H9 (cell line): ENCODE data around the gene TTC33. TPM values are rescaled to one million over a fixed set of nuclear protein-coding genes. Genes with fewer than 3 reads are reported as not detected.

Experiments
- DNase-seq: peaks from one replicate; pipeline ENCODE4 v3.0.0-alpha.2; 2017
- H2AFZ ChIP-seq: one replicate; pipeline ENCODE4 v1.6.1; 2013; ENCODE audit warnings: mild to moderate bottlenecking, low read length, control low read depth, moderate library complexity
- H2AK5ac ChIP-seq: 2 replicates; pipeline ENCODE4 v1.6.1; 2013; ENCODE audit warnings: low read length, control low read depth, mixed read lengths; ENCODE audit not compliant: insufficient read length
- H2BK120ac ChIP-seq: one replicate; pipeline ENCODE4 v1.6.1; 2013; ENCODE audit warnings: low read depth, mild to moderate bottlenecking, low read length, control low read depth, inconsistent platforms; ENCODE audit not compliant: poor library complexity, severe bottlenecking
- H2BK12ac ChIP-seq: 2 replicates; pipeline ENCODE4 v1.6.1; 2013; ENCODE audit warnings: low read length, control low read depth, mixed read lengths, low read depth; ENCODE audit not compliant: insufficient read length
- H2BK15ac ChIP-seq: 2 replicates; pipeline ENCODE4 v1.6.1; 2013; ENCODE audit warnings: low read depth, low read length, control low read depth
- H2BK20ac ChIP-seq: one replicate; pipeline ENCODE4 v1.6.1; 2013; ENCODE audit warnings: low read depth, mild to moderate bottlenecking, low read length, control low read depth, inconsistent platforms; ENCODE audit not compliant: poor library complexity, severe bottlenecking
- H2BK5ac ChIP-seq: 2 replicates; pipeline ENCODE4 v1.6.1; 2013; ENCODE audit warnings: low read length, control low read depth, mixed read lengths; ENCODE audit not compliant: insufficient read length
- H3K14ac ChIP-seq: 2 replicates; pipeline ENCODE4 v1.6.1; 2013; ENCODE audit warnings: low read length, control low read depth; ENCODE audit not compliant: insufficient read depth
- H3K18ac ChIP-seq: 2 replicates; pipeline ENCODE4 v1.6.1; 2013; ENCODE audit warnings: low read depth, mild to moderate bottlenecking, mixed read lengths, low read length, control low read depth; ENCODE audit not compliant: insufficient read length
- H3K23ac ChIP-seq: 2 replicates; pipeline ENCODE4 v1.6.1; 2013; ENCODE audit warnings: low read length, control low read depth, mixed read lengths, low read depth; ENCODE audit not compliant: insufficient read length
- H3K23me2 ChIP-seq: 2 replicates; pipeline ENCODE4 v1.6.1; 2013; ENCODE audit warnings: low read depth, mild to moderate bottlenecking, mixed read lengths, low read length, control low read depth; ENCODE audit not compliant: insufficient read length, poor library complexity, severe bottlenecking
- H3K27ac ChIP-seq: 2 replicates; pipeline ENCODE4 v1.5.1; 2013; ENCODE audit warnings: low read length, control low read depth, mixed read lengths, low read depth; ENCODE audit not compliant: insufficient read length
- H3K27me3 ChIP-seq: 2 replicates; pipeline ENCODE4 v1.6.1; 2013; ENCODE audit warnings: low read length, control low read depth, inconsistent platforms; ENCODE audit not compliant: insufficient read depth
- H3K4ac ChIP-seq: 2 replicates; pipeline ENCODE4 v1.6.1; 2013; ENCODE audit warnings: low read depth, mild to moderate bottlenecking, control low read depth, inconsistent platforms, low read length, moderate library complexity
- H3K4me1 ChIP-seq: 2 replicates; pipeline ENCODE4 v1.6.1; 2013; ENCODE audit warnings: low read length, control low read depth, inconsistent platforms; ENCODE audit not compliant: insufficient read depth
- H3K4me2 ChIP-seq: 2 replicates; pipeline ENCODE4 v1.6.1; 2013; ENCODE audit warnings: low read length, control low read depth, mixed read lengths; ENCODE audit not compliant: insufficient read length, insufficient read depth
- H3K56ac ChIP-seq: 2 replicates; pipeline ENCODE4 v1.6.1; 2013; ENCODE audit warnings: low read depth, mild to moderate bottlenecking, mixed read lengths, low read length, control low read depth; ENCODE audit not compliant: insufficient read length
- H3K79me1 ChIP-seq: 2 replicates; pipeline ENCODE4 v1.6.1; 2013; ENCODE audit warnings: low read depth, mild to moderate bottlenecking, moderate library complexity, low read length, control low read depth, inconsistent platforms; ENCODE audit not compliant: insufficient read depth, poor library complexity, severe bottlenecking
- H3K79me2 ChIP-seq: 2 replicates; pipeline ENCODE4 v1.6.1; 2013; ENCODE audit warnings: low read length, control low read depth, inconsistent platforms; ENCODE audit not compliant: insufficient read depth
- H3K9ac ChIP-seq: 2 replicates; pipeline ENCODE4 v1.6.1; 2013; ENCODE audit warnings: low read length, control low read depth, mixed read lengths; ENCODE audit not compliant: insufficient read length; ENCODE audit errors: extremely low read depth
- H3K9me3 ChIP-seq: one replicate; pipeline ENCODE4 v1.6.1; 2013; ENCODE audit warnings: low read depth, low read length, inconsistent platforms; ENCODE audit not compliant: control insufficient read depth
- H3T11ph ChIP-seq: one replicate; pipeline ENCODE4 v1.6.1; 2013; ENCODE audit warnings: mild to moderate bottlenecking, low read length, control low read depth, inconsistent platforms
- H4K20me1 ChIP-seq: one replicate; pipeline ENCODE4 v1.6.1; 2013; ENCODE audit not compliant: control insufficient read depth, insufficient read length, insufficient read depth
- H4K5ac ChIP-seq: 2 replicates; pipeline ENCODE4 v1.6.1; 2013; ENCODE audit warnings: low read depth, mild to moderate bottlenecking, mixed read lengths, low read length, control low read depth; ENCODE audit not compliant: insufficient read length
- H4K8ac ChIP-seq: replicated peaks from 2 replicates; pipeline ENCODE4 v1.6.1; 2013; ENCODE audit warnings: low read length, control low read depth, mixed read lengths, low read depth; ENCODE audit not compliant: insufficient read length
- H4K91ac ChIP-seq: 2 replicates; pipeline ENCODE4 v1.6.1; 2013; ENCODE audit warnings: low read depth, mild to moderate bottlenecking, moderate library complexity, mixed read lengths, low read length, control low read depth; ENCODE audit not compliant: insufficient read length
- H3K27ac Mint-ChIP-seq, 3 experiments: 2 replicates in 2 of 3; 3 replicates in 1 of 3; pipeline ENCODE4 v1.8.0; 2020 to 2021; ENCODE audit warnings: mixed read lengths in 3 of 3, mild to moderate bottlenecking in 1 of 3, moderate library complexity in 1 of 3
- H3K27me3 Mint-ChIP-seq: 2 replicates; pipeline ENCODE4 v1.8.0; 2021; ENCODE audit warnings: low read depth, mild to moderate bottlenecking, moderate library complexity, mixed read lengths
- H3K36me3 Mint-ChIP-seq, 3 experiments: 2 replicates in 2 of 3; 3 replicates in 1 of 3; pipeline ENCODE4 v1.8.0; 2020 to 2021; ENCODE audit warnings: low read depth in 3 of 3, mixed read lengths in 3 of 3; ENCODE audit not compliant: insufficient read depth in 1 of 3
- H3K4me1 Mint-ChIP-seq, 2 experiments: 2 replicates each; pipeline ENCODE4 v1.8.0; 2020; ENCODE audit warnings: mixed read lengths in 2 of 2
- H3K4me3 Mint-ChIP-seq, 2 experiments: 2 replicates in 1 of 2; 3 replicates in 1 of 2; pipeline ENCODE4 v1.8.0; 2020 to 2021; ENCODE audit warnings: mild to moderate bottlenecking in 2 of 2, mixed read lengths in 2 of 2, moderate library complexity in 1 of 2
- H3K9me3 Mint-ChIP-seq, 2 experiments: 2 replicates in 1 of 2; 3 replicates in 1 of 2; pipeline ENCODE4 v1.8.0; 2020; ENCODE audit warnings: mild to moderate bottlenecking in 2 of 2, mixed read lengths in 2 of 2, moderate library complexity in 1 of 2
- CTCF ChIP-seq: fragments of 200-600 bp; sonication (generic); conservative IDR thresholded peaks from 3 replicates; pipeline ENCODE4 v1.8.0; 2021; ENCODE audit warnings: antibody characterized with exemption, mild to moderate bottlenecking
- WGBS: extraction: QIAGEN DNeasy Blood & Tissue Kit; methylation state at CpG from one replicate; pipeline ENCODE4 v1.1.7; 2013; ENCODE audit warnings: missing lambda C conversion rate, low lambda C conversion rate, mixed read lengths; ENCODE audit not compliant: insufficient read length; ENCODE audit errors: extremely low coverage; 5-methylcytosine and 5-hydroxymethylcytosine counted together
- total RNA-seq: library from RNA; stranded (reverse); gene quantifications from 2 replicates; pipeline ENCODE4 v1.2.1, GENCODE V29; 2021

Gene TTC33
- total RNA-seq, 1 experiment from 2014 or later: 7.3 TPM

- H2AFZ ChIP-seq: no peak overlapping the region
- no CpG with 5 or more reads among the region's 7 CpGs for WGBS
- H2BK12ac ChIP-seq: no peak overlapping the region
- Mint-ChIP-seq H3K27ac (no peak overlapping the region), H3K9me3 (peaks cover 10 to 16% of the 10 kb centered on the region in 2 experiments; a peak in 4 of 5 replicates), H3K36me3 (peaks cover 0 to 2% (median 0%) of the 10 kb centered on the region in 3 experiments; a peak in 2 of 7 replicates), H3K27me3 (peaks cover 4% of the 10 kb centered on the region; the same call in 1 of the 2 replicates), H3K4me3 (no peak overlapping the region), H3K4me1 (peaks cover 4 to 6% of the 10 kb centered on the region in 2 experiments; a peak in 3 of 4 replicates)
- no peak overlapping the region for H3K4me2 ChIP-seq
- no peaks in the 10 kb centered on the region for H3K27me3 ChIP-seq
- no peaks in the 10 kb centered on the region for H3K23me2 ChIP-seq
- no peaks in the 10 kb centered on the region for H3K9me3 ChIP-seq
- H3K9ac ChIP-seq: no peak overlapping the region
- H2AK5ac ChIP-seq: no peak overlapping the region
- no peak overlapping the region for H4K8ac ChIP-seq
- no peak overlapping the region for H2BK120ac ChIP-seq
- no peak overlapping the region for H2BK5ac ChIP-seq
- TF ChIP-seq CTCF: no peak
- DNase-seq: no peak
- H4K20me1 ChIP-seq: no peaks in the 10 kb centered on the region
- no peaks in the 10 kb centered on the region for H3K4me1 ChIP-seq
- H4K5ac ChIP-seq: no peak overlapping the region
- no peaks in the 10 kb centered on the region for H3K79me1 ChIP-seq
- H3K56ac ChIP-seq: no peak overlapping the region
- no peak overlapping the region for H3K23ac ChIP-seq
- no peak overlapping the region for H3T11ph ChIP-seq
- H3K4ac ChIP-seq: no peak overlapping the region
- H3K27ac ChIP-seq: no peak overlapping the region
- H2BK20ac ChIP-seq: no peak overlapping the region
- H3K18ac ChIP-seq: no peak overlapping the region
- no peaks in the 10 kb centered on the region for H3K79me2 ChIP-seq
- H4K91ac ChIP-seq: no peak overlapping the region
- H2BK15ac ChIP-seq: no peak overlapping the region
- H3K14ac ChIP-seq: no peak overlapping the region; the same call in 1 of the 2 replicates
Observed at GRCh38 chr5:40634593-40634992, 121.2 kb downstream of the TTC33 start.
